OCI-LY7 (cell line): ENCODE data around the gene COLEC12.

Experiments used
- CTCF ChIP-seq: fragments of 200-600 bp; sonication (generic); conservative IDR thresholded peaks from 2 replicates; pipeline ENCODE4 v1.5.1; 2014; ENCODE audit warnings: mild to moderate bottlenecking, antibody characterized with exemption, low read length, moderate library complexity, mixed read lengths
- EZH2phosphoT487 ChIP-seq: fragments of 200-600 bp; sonication (generic); IDR thresholded peaks from 2 replicates; pipeline ENCODE4 v1.6.1; 2018; ENCODE audit warnings: low read depth, borderline replicate concordance, mild to moderate bottlenecking, mixed run types, antibody characterized with exemption, low read length, moderate library complexity, mixed read lengths

- no peak for TF ChIP-seq CTCF
- no peak for TF ChIP-seq EZH2phosphoT487
Measured at GRCh38 chr18:435940-436339, 64.6 kb downstream of the COLEC12 start.
